ENCODE measurements around the gene CHRNA9.

- no peak for TF ChIP-seq EP300 (IDR thresholded peaks at IDR 0.05)
- no peak for TF ChIP-seq CTCF (IDR thresholded peaks at IDR 0.05)
Observed at GRCh38 chr4:40402556-40402955, 67.4 kb downstream of the CHRNA9 start.

All from ovary (tissue), 3 donors.